GM23248 (cell line): Measurements from ENCODE around the gene SENP1.

ENCODE experiments used
- EZH2 ChIP-seq: fragments of 200-600 bp; sonication (generic); IDR thresholded peaks from 2 replicates; pipeline ENCODE4 v1.6.1; 2018; ENCODE audit warnings: antibody characterized with exemption, mild to moderate bottlenecking; ENCODE audit not compliant: insufficient read depth, poor library complexity, severe bottlenecking
- EZH2phosphoT487 ChIP-seq: fragments of 200-600 bp; sonication (generic); IDR thresholded peaks from 2 replicates; pipeline ENCODE4 v1.6.1; 2018; ENCODE audit warnings: antibody characterized with exemption, moderate library complexity, mild to moderate bottlenecking, low read depth; ENCODE audit not compliant: insufficient read depth

- TF ChIP-seq EZH2phosphoT487, result no peak
- TF ChIP-seq EZH2, result no peak
Measured at GRCh38 chr12:48104531-48104930, 1.3 kb downstream of the SENP1 start.
